A549 (cell line): Measurements from ENCODE around the gene SREBF1. TPM values are rescaled to one million over a fixed set of nuclear protein-coding genes. Genes with fewer than 3 reads are reported as not detected.

ENCODE experiments used
- ATAC-seq, 2 experiments: fragments of 200-7000 bp in 1 of 2; fragments of >200 bp in 1 of 2; cut with Nextera tagmentation in 1 of 2; cut with Tn5 transposase in 1 of 2; 3 replicates each; pipeline versions ENCODE4 v1.8.0 to v1.9.1; 2018 to 2020; ENCODE audit warnings: mild to moderate bottlenecking in 1 of 2, moderate library complexity in 1 of 2
- CTCF ChIA-PET: fragments of 300-600 bp; sonication (Branson Sonifier 250); formaldehyde crosslinking; extraction: SDS; loops from one replicate; lab custom pipeline; 2021; ENCODE audit warnings: antibody characterized with exemption, inconsistent platforms; lab: Yijun Ruan, JAX
- POLR2A ChIA-PET: fragments of 350-600 bp; formaldehyde crosslinking; extraction: SDS; loops from one replicate; lab custom pipeline; 2021; ENCODE audit warnings: antibody characterized with exemption, inconsistent platforms; lab: Yijun Ruan, JAX
- DNase-seq, 2 experiments: peaks; one replicate each; pipeline versions ENCODE4 v3.0.0 to v3.0.0-alpha.2; 2011 to 2016; ENCODE audit warnings: low read depth in 1 of 2, low spot score in 1 of 2
- FAIRE-seq: peaks from 2 replicates; lab custom pipeline; 2011; peaks lifted over from hg19 to GRCh38; lab: Jason Lieb, UNC
- H3K27ac ChIP-seq, 2 experiments: fragments of >200 bp; sonication (Bioruptor Twin); formaldehyde crosslinking; 3 replicates each; pipeline ENCODE4 v1.5.1; 2016 to 2017
- H3K4me1 ChIP-seq: fragments of >200 bp; sonication (Bioruptor Twin); formaldehyde crosslinking; 3 replicates; pipeline ENCODE4 v1.6.1; 2016
- H3K4me2 ChIP-seq: fragments of >200 bp; sonication (Bioruptor Twin); formaldehyde crosslinking; 3 replicates; pipeline ENCODE4 v1.6.1; 2016
- H3K4me3 ChIP-seq: fragments of >200 bp; sonication (Bioruptor Twin); formaldehyde crosslinking; 3 replicates; pipeline ENCODE4 v1.5.1; 2016
- H3K9me3 ChIP-seq: fragments of >200 bp; sonication (Bioruptor Twin); formaldehyde crosslinking; 3 replicates; pipeline ENCODE4 v1.6.1; 2016
- CEBPB ChIP-seq, 2 experiments: fragments of >200 bp in 1 of 2; sonication (Bioruptor Twin) in 1 of 2; formaldehyde crosslinking in 1 of 2; IDR thresholded peaks; 2 replicates each; pipeline ENCODE4 v1.6.1; 2012 to 2016
- CHD2 ChIP-seq: fragments of 150-350 bp; IDR thresholded peaks from 2 replicates; pipeline ENCODE4 v1.6.1; 2014; ENCODE audit warnings: low read length; ENCODE audit not compliant: partially characterized antibody
- EHF ChIP-seq: fragments of 250-450 bp; sonication (Bioruptor Pico); IDR thresholded peaks from 2 replicates; pipeline ENCODE4 v1.5.0; 2020; ENCODE audit warnings: mild to moderate bottlenecking
- EHMT2 ChIP-seq: fragments of 200-600 bp; sonication (generic); IDR thresholded peaks from 2 replicates; pipeline ENCODE4 v1.6.1; 2016; ENCODE audit warnings: antibody characterized with exemption, low read depth, mild to moderate bottlenecking, moderate library complexity
- FOSB ChIP-seq: fragments of 250-450 bp; sonication (Bioruptor Pico); IDR thresholded peaks from 2 replicates; pipeline ENCODE4 v1.5.0; 2020; ENCODE audit warnings: mild to moderate bottlenecking, moderate library complexity
- GATA3 ChIP-seq: IDR thresholded peaks from 2 replicates; pipeline ENCODE4 v1.6.1; 2012; ENCODE audit warnings: borderline replicate concordance
- HDAC2 ChIP-seq: fragments of 200-600 bp; sonication (generic); IDR thresholded peaks from 2 replicates; pipeline ENCODE4 v1.6.1; 2016
- HEYL ChIP-seq: fragments of 250-450 bp; sonication (Bioruptor Pico); IDR thresholded peaks from 2 replicates; pipeline ENCODE4 v1.8.0; 2021; ENCODE audit warnings: mild to moderate bottlenecking, moderate library complexity
- JUN ChIP-seq, 2 experiments: fragments of >200 bp; sonication (Bioruptor Twin); formaldehyde crosslinking; IDR thresholded peaks; 2 replicates in 1 of 2; 3 replicates in 1 of 2; pipeline ENCODE4 v1.6.1; 2016 to 2017
- JUNB ChIP-seq: fragments of >200 bp; sonication (Bioruptor Twin); formaldehyde crosslinking; IDR thresholded peaks from 2 replicates; pipeline ENCODE4 v1.6.1; 2016
- MAX ChIP-seq: IDR thresholded peaks from 2 replicates; pipeline ENCODE4 v1.6.1; 2012
- MYC ChIP-seq: IDR thresholded peaks from 2 replicates; pipeline ENCODE4 v1.6.1; 2012; ENCODE audit warnings: mild to moderate bottlenecking, inconsistent platforms, low read length, improper control_type of control experiment, borderline replicate concordance
- NFE2L2 ChIP-seq: fragments of 150-350 bp; conservative IDR thresholded peaks from 2 replicates; pipeline ENCODE4 v1.6.1; 2014; ENCODE audit warnings: low read length
- NR3C1 ChIP-seq: fragments of >200 bp; sonication (Bioruptor Twin); formaldehyde crosslinking; IDR thresholded peaks from 3 replicates; pipeline ENCODE4 v1.6.1; 2017
- POLR2A ChIP-seq: IDR thresholded peaks from 2 replicates; pipeline ENCODE4 v1.6.1; 2012; ENCODE audit warnings: mild to moderate bottlenecking, low read length
- RCOR1 ChIP-seq: fragments of 150-350 bp; IDR thresholded peaks from 2 replicates; pipeline ENCODE4 v1.6.1; 2014; ENCODE audit warnings: antibody characterized with exemption, low read length, low read depth
- RFX5 ChIP-seq: fragments of 450-650 bp; IDR thresholded peaks from 2 replicates; pipeline ENCODE4 v1.7.1; 2014; ENCODE audit warnings: antibody characterized with exemption, mild to moderate bottlenecking, moderate library complexity
- SREBF2 ChIP-seq: fragments of 450-650 bp; IDR thresholded peaks from 2 replicates; pipeline ENCODE4 v1.6.1; 2014; ENCODE audit warnings: mild to moderate bottlenecking, moderate library complexity
- TP53 ChIP-seq: fragments of 250-450 bp; sonication (Bioruptor Pico); IDR thresholded peaks from 2 replicates; pipeline ENCODE4 v1.5.0; 2021; ENCODE audit warnings: mild to moderate bottlenecking, moderate library complexity
- ZC3H11A ChIP-seq: fragments of 450-650 bp; IDR thresholded peaks from 2 replicates; pipeline ENCODE4 v1.6.1; 2014; ENCODE audit warnings: antibody characterized with exemption, mild to moderate bottlenecking
- ZSCAN20 ChIP-seq: fragments of 250-450 bp; sonication (Bioruptor Pico); IDR thresholded peaks from 2 replicates; pipeline ENCODE4 v1.8.0; 2022; ENCODE audit warnings: mild to moderate bottlenecking, moderate library complexity
- WGBS: methylation state at CpG from one replicate; pipeline ENCODE4 v1.1.6; 2017; ENCODE audit errors: missing lambda C conversion rate; 5-methylcytosine and 5-hydroxymethylcytosine counted together
- polyA plus RNA-seq, 4 experiments: library from polyadenylated mRNA; depleted of rRNA in 3 of 4; stranded (reverse); fragments of >200 nt; fragmentation: RNase III in 1 of 4; extraction: RNeasy Plus Mini Kit Qiagen cat#74134 plus additional on column Dnase treatment in 1 of 4; gene quantifications; 2 replicates in 3 of 4; 3 replicates in 1 of 4; pipeline ENCODE4 v1.2.3, GENCODE V29; 2011 to 2017

The SREBF1 gene
- polyA plus RNA-seq, 2 of the 4 experiments (the other 2 are of a cell fraction) = 47.4 to 159 TPM

GRCh38 chr17:17767154-17767869 is 69.5 kb downstream of the SREBF1 start:
- peak overlapping the region in 1 of 2 experiments; percentile 15; a peak in 1 of 6 replicates for H3K27ac ChIP-seq
- TF ChIP-seq EHF (CRISPR knock-in tag) (no peak), HEYL (CRISPR knock-in tag) (no peak), JUNB (no peak), MAX (no peak), RFX5 (no peak), HDAC2 (no peak), ZSCAN20 (no peak), NFE2L2 (no peak)
- TF ChIP-seq, all 56 proteins: peak for 0
- FAIRE-seq (no peak), ATAC-seq (no peak), DNase-seq (no peak)
- peaks cover 33% of the 10 kb centered on the region for H3K4me1 ChIP-seq
- ChIA-PET POLR2A (interaction anchor here (0.6 kb wide), 1 partner anchor 134 kb away, joined by 3 read pairs; no protein-coding TSS in a partner anchor), CTCF (interaction anchor here (0.9 to 10.0 kb wide), 4 partner anchors 10 to 93 kb away, joined by 4 to 55 read pairs (median 5); partner anchors contain the start of gene RAI1)
- no peaks in the 10 kb centered on the region for H3K9me3 ChIP-seq
- 91% methylated on average over 7 of the region's 7 CpGs for WGBS
- no peak overlapping the region for H3K4me2 ChIP-seq
- H3K4me3 ChIP-seq = no peak overlapping the region

- Histone ChIP-seq H3K4me1 (peaks cover 31% of the 10 kb centered on the region), H3K9me3 (no peaks in the 10 kb centered on the region), H3K4me3 (no peak overlapping the region), H3K27ac (peak overlapping the region in 1 of 2 experiments; percentile 15; a peak in 2 of 6 replicates), H3K4me2 (no peak overlapping the region)
- TF ChIP-seq TP53 (CRISPR knock-in tag) (no peak), NR3C1 (no peak), FOSB (CRISPR knock-in tag) (no peak), GATA3 (no peak), SREBF2 (no peak), JUN (IDR thresholded peaks at IDR 0.05) (no peak), JUNB (no peak), HDAC2 (no peak), MAX (no peak), RCOR1 (no peak), CHD2 (no peak), CEBPB (IDR thresholded peaks at IDR 0.05) (no peak), HEYL (CRISPR knock-in tag) (no peak), MYC (no peak), ZC3H11A (no peak), EHMT2 (no peak)
- WGBS = 92% methylated on average over 3 of the region's 4 CpGs
- CTCF ChIA-PET = interaction anchor here (0.9 to 1.9 kb wide), 6 partner anchors 8 to 124 kb away, joined by 3 to 6 read pairs (median 4); no protein-coding TSS in a partner anchor
- no peak for DNase-seq
- FAIRE-seq = no peak
- POLR2A ChIA-PET = interaction anchor here (0.6 kb wide), 1 partner anchor 134 kb away, joined by 3 read pairs; no protein-coding TSS in a partner anchor
- ATAC-seq = no peak
These were observed 70.1 kb downstream of the SREBF1 start for GRCh38 chr17:17766744-17767120.

GRCh38 chr17:17766077-17766743 is 70.6 kb downstream of the SREBF1 start:
- POLR2A ChIA-PET = no interaction called here

More at GRCh38 chr17:17766077-17766743, 70.6 kb downstream of the SREBF1 start:
- WGBS = 95% methylated on average over 19 of the region's 20 CpGs
- ATAC-seq (no peak), DNase-seq (no peak), FAIRE-seq (no peak)
- Histone ChIP-seq H3K4me1 (peaks cover 26% of the 10 kb centered on the region; the same call in 2 of the 3 replicates), H3K4me2 (no peak overlapping the region), H3K4me3 (no peak overlapping the region), H3K27ac (peak overlapping the region in 1 of 2 experiments; percentile 15; a peak in 2 of 6 replicates), H3K9me3 (no peaks in the 10 kb centered on the region)
- CTCF ChIA-PET = interaction anchor here (1.0 to 1.9 kb wide), 6 partner anchors 8 to 124 kb away, joined by 3 to 6 read pairs (median 4); no protein-coding TSS in a partner anchor
- no peak for TF ChIP-seq POLR2A
